K562 (cell line): ENCODE results near the gene GTPBP1. TPM values are rescaled to one million over a fixed set of nuclear protein-coding genes. Genes with fewer than 3 reads are reported as not detected.

Source experiments
- E2F6 ChIP-seq, 2 experiments: IDR thresholded peaks; 2 replicates each; pipeline ENCODE4 v1.6.1; 2011; ENCODE audit warnings: borderline replicate concordance in 1 of 2, control low read depth in 1 of 2, low read depth in 1 of 2, low read length in 1 of 2, mild to moderate bottlenecking in 1 of 2, mixed read lengths in 1 of 2, moderate library complexity in 1 of 2; ENCODE audit not compliant: insufficient read depth in 1 of 2, insufficient read length in 1 of 2, poor library complexity in 1 of 2, severe bottlenecking in 1 of 2; ENCODE audit errors: extremely low read depth in 1 of 2
- EGR1 ChIP-seq: fragments of 450-650 bp; conservative IDR thresholded peaks from 2 replicates; pipeline ENCODE4 v1.6.1; 2017; ENCODE audit warnings: mild to moderate bottlenecking
- MECOM ChIP-seq: fragments of 250-450 bp; sonication (Bioruptor Pico); IDR thresholded peaks from 2 replicates; pipeline ENCODE4 v1.8.0; 2022; ENCODE audit warnings: inconsistent platforms
- MTA1 ChIP-seq: fragments of 450-650 bp; IDR thresholded peaks from 2 replicates; pipeline ENCODE4 v1.6.1; 2017; ENCODE audit warnings: borderline replicate concordance
- NCOA1 ChIP-seq: fragments of 450-650 bp; IDR thresholded peaks from 2 replicates; pipeline ENCODE4 v1.6.1; 2016; ENCODE audit warnings: low read depth
- NELFE ChIP-seq: IDR thresholded peaks from 2 replicates; pipeline ENCODE4 v1.6.1; 2011; ENCODE audit warnings: mild to moderate bottlenecking; ENCODE audit not compliant: insufficient read depth, insufficient read length
- NFRKB ChIP-seq: fragments of 450-650 bp; IDR thresholded peaks from 2 replicates; pipeline ENCODE4 v1.6.1; 2016; ENCODE audit warnings: low read depth
- SRF ChIP-seq, 2 experiments: fragments of 250-450, 450-650 bp in 1 of 2; sonication (Bioruptor Pico) in 1 of 2; sonication (generic) in 1 of 2; formaldehyde crosslinking; IDR thresholded peaks; 2 replicates each; pipeline versions ENCODE4 v1.5.0 to v1.5.1; 2020 to 2022; ENCODE audit warnings: mild to moderate bottlenecking in 1 of 2, missing genetic modification reagents in 1 of 2
- ZFX ChIP-seq: sonication (generic); formaldehyde crosslinking; IDR thresholded peaks from 2 replicates; pipeline ENCODE4 v1.8.0; 2022; ENCODE audit warnings: mild to moderate bottlenecking, missing genetic modification reagents, moderate library complexity
- ZNF224 ChIP-seq: sonication (generic); formaldehyde crosslinking; IDR thresholded peaks from 2 replicates; pipeline ENCODE4 v1.8.0; 2022; ENCODE audit warnings: mild to moderate bottlenecking, missing genetic modification reagents
- ZNF324 ChIP-seq: fragments of 250-450 bp; sonication (Bioruptor Pico); IDR thresholded peaks from 2 replicates; pipeline ENCODE4 v1.4.0; 2020; ENCODE audit warnings: mild to moderate bottlenecking
- ZZZ3 ChIP-seq: fragments of 450-650 bp; IDR thresholded peaks from 2 replicates; pipeline ENCODE4 v1.6.1; 2016; ENCODE audit warnings: antibody characterized with exemption, mild to moderate bottlenecking, moderate library complexity
- polyA plus RNA-seq, 8 experiments: library from polyadenylated mRNA; depleted of rRNA in 4 of 8; stranded (reverse) in 5 of 8; unstranded in 3 of 8; fragments of >200 nt; fragmentation: Nextera tagmentation in 2 of 8; fragmentation: Illumina TruSeq in 1 of 8; extraction: Ambion mirVana in 2 of 8; extraction: Trizol in 1 of 8; gene quantifications; 2 replicates each; pipeline versions ENCODE4 v1.2.1 to v1.2.3, GENCODE V29; 2011 to 2014; ENCODE audit warnings: inconsistent platforms in 1 of 8, missing spikeins in 1 of 8
- total RNA-seq, 7 experiments: library from RNA; depleted of rRNA in 6 of 7; stranded (reverse); fragments of >200 nt in 6 of 7; fragmentation: Illumina TruSeq in 2 of 7; extraction: Trizol in 2 of 7; gene quantifications; 2 replicates each; pipeline versions ENCODE4 v1.2.1 to v1.2.3, GENCODE V29; 2011 to 2021; ENCODE audit warnings: low replicate concordance in 1 of 7
- TF ChIP-seq, protein P1 (sequence below): fragments of 450-650 bp; IDR thresholded peaks from 2 replicates; pipeline ENCODE4 v1.6.1; 2018; ENCODE audit not compliant: partially characterized antibody
- TF ChIP-seq, protein P2 (sequence below), 2 experiments: IDR thresholded peaks; 2 replicates each; pipeline ENCODE4 v1.6.1; 2012; ENCODE audit warnings: improper control_type of control experiment in 2 of 2, low read depth in 2 of 2, low read length in 2 of 2, borderline replicate concordance in 1 of 2
- TF ChIP-seq, protein P3 (sequence below): fragments of 450-650 bp; IDR thresholded peaks from 2 replicates; pipeline ENCODE4 v1.6.1; 2016
- TF ChIP-seq, protein P4 (sequence below): sonication (generic); formaldehyde crosslinking; IDR thresholded peaks from 2 replicates; pipeline ENCODE4 v1.8.1; 2023; ENCODE audit warnings: mild to moderate bottlenecking, missing genetic modification reagents

GTPBP1 gene
- total and polyA plus RNA-seq, 9 of the 15 experiments (the other 6 are each of a cell fraction or from before 2014, with no cell fraction given), result 0.83 to 53.2 (median 23.3) TPM

GRCh38 chr22:38705235-38706100, at the start of gene GTPBP1 (continued):
- TF ChIP-seq, protein P1, sequence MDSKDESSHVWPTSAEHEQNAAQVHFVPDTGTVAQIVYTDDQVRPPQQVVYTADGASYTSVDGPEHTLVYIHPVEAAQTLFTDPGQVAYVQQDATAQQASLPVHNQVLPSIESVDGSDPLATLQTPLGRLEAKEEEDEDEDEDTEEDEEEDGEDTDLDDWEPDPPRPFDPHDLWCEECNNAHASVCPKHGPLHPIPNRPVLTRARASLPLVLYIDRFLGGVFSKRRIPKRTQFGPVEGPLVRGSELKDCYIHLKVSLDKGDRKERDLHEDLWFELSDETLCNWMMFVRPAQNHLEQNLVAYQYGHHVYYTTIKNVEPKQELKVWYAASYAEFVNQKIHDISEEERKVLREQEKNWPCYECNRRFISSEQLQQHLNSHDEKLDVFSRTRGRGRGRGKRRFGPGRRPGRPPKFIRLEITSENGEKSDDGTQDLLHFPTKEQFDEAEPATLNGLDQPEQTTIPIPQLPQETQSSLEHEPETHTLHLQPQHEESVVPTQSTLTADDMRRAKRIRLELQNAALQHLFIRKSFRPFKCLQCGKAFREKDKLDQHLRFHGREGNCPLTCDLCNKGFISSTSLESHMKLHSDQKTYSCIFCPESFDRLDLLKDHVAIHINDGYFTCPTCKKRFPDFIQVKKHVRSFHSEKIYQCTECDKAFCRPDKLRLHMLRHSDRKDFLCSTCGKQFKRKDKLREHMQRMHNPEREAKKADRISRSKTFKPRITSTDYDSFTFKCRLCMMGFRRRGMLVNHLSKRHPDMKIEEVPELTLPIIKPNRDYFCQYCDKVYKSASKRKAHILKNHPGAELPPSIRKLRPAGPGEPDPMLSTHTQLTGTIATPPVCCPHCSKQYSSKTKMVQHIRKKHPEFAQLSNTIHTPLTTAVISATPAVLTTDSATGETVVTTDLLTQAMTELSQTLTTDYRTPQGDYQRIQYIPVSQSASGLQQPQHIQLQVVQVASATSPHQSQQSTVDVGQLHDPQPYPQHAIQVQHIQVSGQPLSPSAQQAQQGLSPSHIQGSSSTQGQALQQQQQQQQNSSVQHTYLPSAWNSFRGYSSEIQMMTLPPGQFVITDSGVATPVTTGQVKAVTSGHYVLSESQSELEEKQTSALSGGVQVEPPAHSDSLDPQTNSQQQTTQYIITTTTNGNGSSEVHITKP, result no peak
- TF ChIP-seq, protein P2, sequence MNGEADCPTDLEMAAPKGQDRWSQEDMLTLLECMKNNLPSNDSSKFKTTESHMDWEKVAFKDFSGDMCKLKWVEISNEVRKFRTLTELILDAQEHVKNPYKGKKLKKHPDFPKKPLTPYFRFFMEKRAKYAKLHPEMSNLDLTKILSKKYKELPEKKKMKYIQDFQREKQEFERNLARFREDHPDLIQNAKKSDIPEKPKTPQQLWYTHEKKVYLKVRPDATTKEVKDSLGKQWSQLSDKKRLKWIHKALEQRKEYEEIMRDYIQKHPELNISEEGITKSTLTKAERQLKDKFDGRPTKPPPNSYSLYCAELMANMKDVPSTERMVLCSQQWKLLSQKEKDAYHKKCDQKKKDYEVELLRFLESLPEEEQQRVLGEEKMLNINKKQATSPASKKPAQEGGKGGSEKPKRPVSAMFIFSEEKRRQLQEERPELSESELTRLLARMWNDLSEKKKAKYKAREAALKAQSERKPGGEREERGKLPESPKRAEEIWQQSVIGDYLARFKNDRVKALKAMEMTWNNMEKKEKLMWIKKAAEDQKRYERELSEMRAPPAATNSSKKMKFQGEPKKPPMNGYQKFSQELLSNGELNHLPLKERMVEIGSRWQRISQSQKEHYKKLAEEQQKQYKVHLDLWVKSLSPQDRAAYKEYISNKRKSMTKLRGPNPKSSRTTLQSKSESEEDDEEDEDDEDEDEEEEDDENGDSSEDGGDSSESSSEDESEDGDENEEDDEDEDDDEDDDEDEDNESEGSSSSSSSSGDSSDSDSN (IDR thresholded peaks at IDR 0.05; ENCODE audit: borderline replicate concordance in 1 of 2, low read depth in 2 of 2, low read length in 2 of 2), result 0 out of 4 replicates have a peak, but pooled peaks of 1 of the 2 experiments have one; percentile 25
- TF ChIP-seq ZZZ3 (no peak), MECOM (no peak), NCOA1 (no peak), ZNF224 (CRISPR knock-in tag) (no peak), E2F6 (IDR thresholded peaks at IDR 0.05; ENCODE audit: borderline replicate concordance in 1 of 2, extremely low read depth in 1 of 2, insufficient read depth in 1 of 2, insufficient read length in 1 of 2, low read depth in 1 of 2, low read length in 1 of 2, poor library complexity in 1 of 2, severe bottlenecking in 1 of 2) (peak; percentile 88 to 93), NFRKB (peak; percentile 74), MTA1 (no peak), ZNF324 (CRISPR knock-in tag) (no peak), SRF (CRISPR knock-in tag; IDR thresholded peaks at IDR 0.05) (peak in 1 of 2 experiments; percentile 46; a peak in 2 of 4 replicates), NELFE (no peak), ZFX (peak; percentile 79; the same call in 1 of the 2 replicates), EGR1 (peak; percentile 77)
- TF ChIP-seq, protein P3, sequence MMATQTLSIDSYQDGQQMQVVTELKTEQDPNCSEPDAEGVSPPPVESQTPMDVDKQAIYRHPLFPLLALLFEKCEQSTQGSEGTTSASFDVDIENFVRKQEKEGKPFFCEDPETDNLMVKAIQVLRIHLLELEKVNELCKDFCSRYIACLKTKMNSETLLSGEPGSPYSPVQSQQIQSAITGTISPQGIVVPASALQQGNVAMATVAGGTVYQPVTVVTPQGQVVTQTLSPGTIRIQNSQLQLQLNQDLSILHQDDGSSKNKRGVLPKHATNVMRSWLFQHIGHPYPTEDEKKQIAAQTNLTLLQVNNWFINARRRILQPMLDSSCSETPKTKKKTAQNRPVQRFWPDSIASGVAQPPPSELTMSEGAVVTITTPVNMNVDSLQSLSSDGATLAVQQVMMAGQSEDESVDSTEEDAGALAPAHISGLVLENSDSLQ, result peak; percentile 100
- TF ChIP-seq, protein P4, sequence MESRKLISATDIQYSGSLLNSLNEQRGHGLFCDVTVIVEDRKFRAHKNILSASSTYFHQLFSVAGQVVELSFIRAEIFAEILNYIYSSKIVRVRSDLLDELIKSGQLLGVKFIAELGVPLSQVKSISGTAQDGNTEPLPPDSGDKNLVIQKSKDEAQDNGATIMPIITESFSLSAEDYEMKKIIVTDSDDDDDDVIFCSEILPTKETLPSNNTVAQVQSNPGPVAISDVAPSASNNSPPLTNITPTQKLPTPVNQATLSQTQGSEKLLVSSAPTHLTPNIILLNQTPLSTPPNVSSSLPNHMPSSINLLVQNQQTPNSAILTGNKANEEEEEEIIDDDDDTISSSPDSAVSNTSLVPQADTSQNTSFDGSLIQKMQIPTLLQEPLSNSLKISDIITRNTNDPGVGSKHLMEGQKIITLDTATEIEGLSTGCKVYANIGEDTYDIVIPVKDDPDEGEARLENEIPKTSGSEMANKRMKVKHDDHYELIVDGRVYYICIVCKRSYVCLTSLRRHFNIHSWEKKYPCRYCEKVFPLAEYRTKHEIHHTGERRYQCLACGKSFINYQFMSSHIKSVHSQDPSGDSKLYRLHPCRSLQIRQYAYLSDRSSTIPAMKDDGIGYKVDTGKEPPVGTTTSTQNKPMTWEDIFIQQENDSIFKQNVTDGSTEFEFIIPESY (CRISPR knock-in tag), result no peak
